NCI-H82 treated with DMSO at 0.1 percent for 48 hours (cell line): Measurements from ENCODE around the gene DAP3.
"Not testable (repeated sequence)": the region's sequence is repeated elsewhere in the genome, so short reads cannot be mapped to it uniquely, and the experiment has no call there.

Experiments
- DNase-seq: peaks from one replicate; lab custom pipeline; 2025; ENCODE audit not compliant: unreplicated experiment; lab: John Stamatoyannopoulos, UW

The DAP3 gene

DNA sequence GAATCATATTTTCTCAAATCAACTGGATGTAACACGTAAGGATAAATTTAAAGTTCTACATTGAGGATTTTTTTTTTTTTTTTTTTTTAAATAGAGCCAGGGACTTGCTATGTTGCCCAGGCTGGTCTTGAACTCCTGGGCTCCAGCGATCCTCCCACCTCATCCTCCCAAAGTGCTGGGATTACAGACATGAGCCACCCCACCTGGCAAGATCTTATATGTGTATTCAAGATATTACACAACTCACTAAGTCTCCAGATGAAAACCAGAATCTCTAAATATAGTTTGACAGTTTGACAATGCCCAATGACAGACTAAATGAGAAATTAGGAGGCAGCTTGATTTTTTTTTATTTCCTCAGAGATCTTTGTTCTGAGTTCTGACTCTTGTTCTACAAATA, 7.1 kb upstream of the DAP3 start:
- no peak for DNase-seq

DNA sequence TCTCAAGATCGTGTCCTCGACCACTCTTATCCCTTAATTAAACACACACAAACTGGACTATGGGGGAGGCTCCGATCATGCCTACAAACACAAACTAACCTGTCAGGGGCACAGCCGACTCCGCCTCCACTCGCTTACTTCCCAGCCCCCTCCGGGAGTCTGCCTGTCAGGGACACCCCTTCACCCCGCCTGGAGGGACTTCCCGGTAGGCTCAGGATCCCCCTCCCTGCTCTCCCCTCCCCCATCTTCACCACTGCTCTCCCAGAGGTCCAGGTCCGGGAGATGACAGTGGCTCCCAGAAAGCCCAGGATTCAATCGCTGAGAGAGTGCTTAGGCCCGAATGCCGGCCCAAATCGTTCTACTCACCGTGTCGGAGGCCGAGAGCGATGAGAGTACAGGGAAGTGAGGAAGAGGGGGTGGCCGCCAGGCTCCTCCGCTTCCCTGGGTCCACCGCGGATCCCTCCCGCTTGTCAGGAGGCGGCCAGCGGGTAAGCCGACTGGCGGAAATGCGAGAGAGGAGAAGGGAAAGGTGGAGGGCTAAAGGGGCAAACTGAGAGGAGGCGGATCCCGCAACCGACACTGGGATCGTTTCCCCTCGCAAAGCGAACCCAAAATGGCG, 1.1 kb upstream of the DAP3 start:
- not testable (repeated sequence) for DNase-seq

DNA sequence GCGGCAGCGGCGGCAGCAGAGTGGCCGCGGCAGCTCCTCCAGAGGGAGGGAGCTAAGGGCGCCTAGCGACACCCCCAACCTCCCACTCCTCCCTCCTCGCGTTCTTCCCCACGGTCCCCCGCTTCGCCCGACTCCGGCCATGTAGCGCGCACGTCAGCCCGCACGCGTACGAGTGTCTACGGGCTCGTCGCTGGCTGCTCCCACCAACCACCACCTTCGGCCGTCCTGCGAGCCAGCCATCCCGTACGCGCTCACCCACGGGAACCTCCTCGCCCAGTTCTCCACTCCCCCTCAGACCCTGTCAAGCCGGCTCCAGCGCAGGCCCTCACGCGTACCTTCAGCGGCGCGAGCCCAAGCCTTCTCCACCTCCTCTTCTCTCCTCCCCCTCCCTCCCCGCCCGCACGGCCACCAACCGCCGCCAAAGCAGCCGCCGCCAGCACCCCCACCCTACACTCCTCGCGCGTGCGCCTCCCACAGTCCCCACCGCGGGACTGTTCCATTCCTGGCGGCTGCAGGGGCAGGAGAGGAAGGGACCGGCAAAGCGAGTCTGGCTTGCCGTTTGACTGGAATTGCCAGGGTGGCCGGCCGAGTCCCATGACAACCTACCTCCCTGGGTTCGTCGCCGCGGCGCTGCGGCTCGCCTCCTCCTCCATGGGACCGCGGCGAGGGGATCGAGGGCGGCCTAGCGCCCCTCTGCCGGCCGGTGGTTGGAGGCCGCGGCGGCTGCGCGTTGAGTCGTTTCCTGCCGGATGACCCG, 389 bp upstream of the DAP3 start, which contains the start of gene YY1AP1:
Gene YY1AP1 (minus strand): TSS at position 451 of the 757 bp plus-strand sequence. CDS start 8,338 bp downstream, outside the sequence.
- DNase-seq: peak; percentile 72

DNA sequence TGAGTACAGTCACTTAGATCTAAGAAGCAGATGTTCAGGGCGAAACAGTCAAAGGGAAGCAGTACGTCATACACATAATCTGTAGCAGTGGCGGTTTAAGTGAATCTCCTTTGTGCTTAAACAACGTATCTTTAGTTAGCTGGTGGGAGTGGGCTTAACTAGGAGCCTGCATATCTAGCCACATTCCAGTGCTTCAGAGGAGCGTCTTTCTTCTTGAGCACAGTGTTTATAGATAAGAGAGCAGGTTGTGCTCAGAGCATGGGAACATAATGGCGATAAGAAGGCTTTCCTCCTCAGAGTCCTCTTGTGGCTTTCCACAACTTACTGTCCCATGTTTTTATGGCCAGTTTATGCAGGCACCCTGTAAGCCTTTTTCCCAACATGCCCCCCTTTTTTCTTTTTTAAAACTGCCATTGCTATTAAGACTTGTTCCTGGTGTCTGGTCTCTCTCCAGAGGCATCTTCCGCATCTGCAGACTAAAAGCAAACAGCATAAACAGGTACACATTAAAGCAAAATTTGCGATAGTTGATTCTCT, 3.2 kb downstream of the DAP3 start:
- peak; percentile 98 for DNase-seq

DNA sequence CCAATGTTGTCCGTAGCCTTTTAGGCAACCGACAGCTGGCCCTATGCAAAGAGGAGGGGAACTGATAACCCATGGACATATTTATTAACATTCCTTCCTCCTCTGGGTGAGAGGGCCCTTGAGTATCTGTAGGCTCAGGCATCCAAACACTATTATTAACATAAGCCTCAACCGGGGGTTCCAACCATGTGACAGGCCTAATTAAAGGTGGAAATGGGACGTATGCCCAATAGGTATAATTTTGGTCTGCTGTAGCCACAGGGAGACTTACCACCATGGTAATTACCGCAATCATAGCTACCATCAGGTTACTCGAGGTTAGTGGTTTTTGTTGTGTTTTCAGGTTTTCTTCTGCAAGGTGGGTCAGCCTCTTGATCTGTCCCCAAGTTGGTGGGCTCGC, 5.3 kb downstream of the DAP3 start:
- DNase-seq: no peak

DNA sequence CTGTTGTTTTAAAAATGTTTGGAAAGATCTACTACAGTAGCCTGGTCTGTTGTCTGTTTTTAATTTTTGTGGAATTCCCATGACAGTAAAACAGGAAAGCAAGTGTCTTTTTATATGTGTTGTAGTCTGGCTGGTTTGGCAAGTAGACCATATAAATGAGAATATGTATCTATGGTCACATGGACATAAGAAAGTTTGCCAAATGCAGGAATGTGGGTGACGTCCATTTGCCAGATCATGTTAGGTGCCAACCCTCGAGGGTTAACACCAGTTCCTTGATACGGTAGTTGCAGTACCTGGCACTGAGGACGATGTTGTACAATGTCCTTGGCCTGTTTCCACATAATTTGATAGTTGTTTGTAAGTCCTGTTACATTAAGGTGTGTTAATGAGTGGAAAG, 6.2 kb downstream of the DAP3 start:
- DNase-seq: no peak

DNA sequence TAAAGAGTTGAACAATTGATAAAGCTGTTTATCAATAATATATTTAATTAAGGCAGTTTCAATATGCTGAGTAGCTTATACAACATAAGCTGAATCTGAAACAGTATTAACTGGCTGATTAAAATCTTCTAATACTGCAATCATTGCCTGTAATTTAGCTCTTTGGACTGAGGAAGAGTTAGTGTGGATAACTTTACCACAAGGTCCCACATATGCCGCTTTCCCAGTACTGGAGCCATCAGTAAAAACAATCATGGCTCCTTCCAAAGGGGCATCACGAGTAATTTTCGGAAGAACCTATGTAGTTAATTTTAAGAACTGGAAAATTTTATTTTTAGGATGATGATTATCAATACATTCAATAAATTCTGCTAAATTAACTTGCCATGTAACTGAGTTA, 6.7 kb downstream of the DAP3 start:
- DNase-seq: no peak

DNA sequence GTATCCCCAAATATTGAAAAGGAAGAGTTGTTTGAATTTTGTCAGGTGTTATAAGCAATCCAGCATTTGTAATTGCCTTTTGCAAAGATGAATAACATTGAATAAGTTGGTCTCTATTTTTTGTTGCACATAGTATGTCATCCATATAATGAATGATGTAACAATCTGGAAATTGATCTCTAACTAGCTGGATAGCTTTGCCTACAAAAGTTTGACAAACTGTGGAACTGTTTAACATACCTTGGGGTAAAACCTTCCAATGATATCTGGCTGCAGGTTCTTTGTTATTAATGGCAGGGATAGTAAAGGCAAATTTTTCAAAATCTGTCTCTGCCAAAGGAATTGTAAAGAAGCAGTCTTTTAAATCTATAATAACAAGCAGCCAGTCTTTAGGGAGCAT, 7.6 kb downstream of the DAP3 start:
- DNase-seq: no peak

DNA sequence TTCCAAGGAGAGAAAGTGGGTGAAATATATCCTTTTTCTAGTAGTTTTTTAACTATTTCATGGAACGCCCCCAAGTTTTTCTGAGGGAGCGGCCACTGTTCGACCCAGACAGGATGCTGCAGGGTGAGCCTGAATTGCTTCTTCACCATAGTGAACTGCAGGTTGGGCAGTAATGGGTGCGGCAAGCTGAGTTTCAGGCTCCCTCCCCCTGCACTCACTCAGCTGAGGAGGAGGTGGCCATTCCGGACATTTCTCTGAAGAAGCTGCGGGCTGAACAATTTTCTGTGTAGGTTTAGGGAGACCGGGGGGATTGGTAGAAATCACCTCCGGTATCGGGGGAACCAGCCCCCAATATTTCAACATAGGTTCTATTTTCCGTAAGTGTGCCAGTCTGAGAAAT, 8.2 kb downstream of the DAP3 start:
- no peak for DNase-seq

DNA sequence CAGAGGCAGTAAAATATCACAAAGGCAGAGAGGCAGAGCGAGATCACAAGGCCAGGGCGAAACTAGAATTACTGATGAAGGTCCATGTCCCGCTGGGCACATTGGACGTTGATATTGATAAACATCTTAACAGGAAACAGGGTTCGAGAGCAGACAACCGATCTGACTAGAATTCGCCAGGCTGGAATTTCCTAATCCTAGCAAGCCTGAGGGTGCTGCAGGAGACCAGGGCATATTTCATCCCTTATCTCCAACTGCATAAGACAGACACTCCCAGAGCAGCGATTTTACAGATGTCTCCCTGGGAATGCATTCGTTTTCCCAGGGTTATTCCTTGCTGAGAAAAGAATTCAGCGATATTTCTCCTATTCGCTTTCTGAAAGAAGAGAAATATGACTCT, 8.7 kb downstream of the DAP3 start:
- DNase-seq: not testable (repeated sequence)

DNA sequence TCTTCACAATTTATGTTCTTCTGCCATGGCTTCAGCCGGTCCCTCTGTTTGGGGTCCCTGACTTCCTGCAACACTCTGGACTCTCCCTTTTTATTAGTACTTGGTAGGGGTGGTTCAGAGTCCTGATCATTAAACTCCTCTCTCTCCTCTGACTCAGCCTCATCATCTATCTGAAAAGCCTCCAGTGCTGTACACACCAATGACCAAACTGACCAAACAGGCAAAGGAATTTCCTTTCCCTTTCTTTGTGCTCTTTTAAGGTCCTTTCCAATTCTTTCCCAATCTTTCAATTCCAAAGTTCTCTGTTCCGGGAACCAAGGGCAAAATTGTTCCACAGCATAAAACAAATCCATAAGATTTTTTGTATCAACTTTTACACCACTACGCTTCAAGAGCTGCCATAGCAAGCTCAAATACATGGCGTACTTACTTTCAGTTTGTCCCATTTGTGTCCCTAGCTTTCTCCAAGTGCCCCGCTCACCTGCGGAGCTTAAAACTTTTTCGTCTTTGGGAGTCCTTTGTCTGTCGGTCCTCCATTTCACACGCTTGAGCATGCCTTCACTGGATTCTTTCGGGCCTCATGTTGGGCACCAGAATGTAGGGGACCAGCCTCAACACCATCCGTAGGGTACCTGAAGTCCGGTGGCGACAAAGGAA, 9.6 kb downstream of the DAP3 start:
- DNase-seq: peak; percentile 27

DNA sequence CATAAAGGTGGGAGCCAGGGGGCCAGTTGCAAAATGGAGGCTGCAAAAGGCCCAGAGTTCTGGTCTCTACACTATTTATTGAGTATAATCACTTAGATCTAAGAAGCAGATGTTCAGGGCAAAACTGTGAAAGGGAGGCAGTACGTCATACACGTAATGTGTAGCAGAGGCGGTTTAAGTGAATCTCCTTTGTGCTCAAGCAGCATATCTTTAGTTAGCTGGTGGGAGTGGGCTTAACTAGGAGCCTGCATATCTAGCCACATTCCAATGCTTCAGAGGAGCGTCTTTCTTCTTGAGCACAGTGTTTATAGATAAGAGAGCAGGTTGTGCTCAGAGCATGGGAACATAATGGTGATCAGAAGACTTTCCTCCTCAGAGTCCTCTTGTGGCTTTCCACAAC, 10.2 kb downstream of the DAP3 start:
- peak; percentile 54 for DNase-seq

DNA sequence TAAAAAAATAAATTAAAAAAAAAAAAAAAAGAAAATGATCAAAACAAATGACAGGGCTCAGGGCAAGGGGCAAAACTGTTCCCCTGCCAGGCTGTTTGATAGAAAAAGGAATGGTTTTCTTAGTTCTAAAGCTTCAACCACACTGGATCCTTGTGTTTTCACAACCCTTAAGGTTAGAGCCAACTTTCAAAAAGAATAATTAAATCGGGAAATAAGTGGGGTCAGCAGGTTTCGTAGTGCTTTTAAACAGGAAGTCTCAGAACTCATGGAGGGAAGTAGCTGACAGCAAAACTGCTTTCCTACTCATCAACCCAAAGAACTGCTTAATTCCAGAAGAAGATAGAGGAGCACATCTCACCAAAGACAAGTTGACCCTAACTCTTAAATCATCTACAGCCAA, 12.8 kb downstream of the DAP3 start:
- not testable (repeated sequence) for DNase-seq

DNA sequence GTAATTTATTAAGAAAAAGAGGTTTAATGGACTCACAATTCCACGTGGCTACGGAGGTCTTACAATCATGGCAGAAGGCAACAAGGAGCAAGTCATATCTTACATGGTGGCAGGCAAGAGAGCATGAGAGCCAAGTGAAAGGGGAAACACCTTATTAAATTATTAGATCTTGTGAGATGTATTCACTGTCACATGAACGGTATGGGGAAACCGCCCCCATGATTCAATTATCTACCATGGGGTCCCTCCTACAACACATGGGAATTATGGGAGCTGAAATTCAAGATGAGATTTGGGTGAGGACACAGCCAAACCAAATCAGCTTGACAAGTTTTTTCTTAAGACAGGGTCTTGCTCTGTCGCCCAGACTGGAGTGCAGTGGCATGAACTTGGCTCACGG, 14.3 kb downstream of the DAP3 start:
- no peak for DNase-seq

DNA sequence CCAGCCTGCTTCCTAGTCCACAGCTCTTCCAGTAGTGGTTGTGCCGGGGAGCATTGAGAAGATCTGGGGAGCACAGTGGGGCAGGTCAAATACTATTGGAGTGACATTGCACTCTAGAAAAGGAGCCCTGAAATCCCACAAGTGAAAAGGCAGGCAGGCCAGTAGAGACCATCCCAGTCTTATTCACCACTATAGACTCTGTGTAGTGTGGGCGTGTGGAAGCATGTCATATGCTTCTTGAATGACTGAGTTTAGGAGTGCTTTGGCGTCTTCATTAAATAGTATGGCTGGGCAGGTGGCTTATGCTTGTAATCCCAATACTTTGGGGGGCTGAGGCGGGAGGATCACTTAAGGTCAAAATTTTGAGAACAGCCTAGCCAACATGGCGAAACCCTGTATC, 15.5 kb downstream of the DAP3 start:
- DNase-seq: not testable (repeated sequence)

DNA sequence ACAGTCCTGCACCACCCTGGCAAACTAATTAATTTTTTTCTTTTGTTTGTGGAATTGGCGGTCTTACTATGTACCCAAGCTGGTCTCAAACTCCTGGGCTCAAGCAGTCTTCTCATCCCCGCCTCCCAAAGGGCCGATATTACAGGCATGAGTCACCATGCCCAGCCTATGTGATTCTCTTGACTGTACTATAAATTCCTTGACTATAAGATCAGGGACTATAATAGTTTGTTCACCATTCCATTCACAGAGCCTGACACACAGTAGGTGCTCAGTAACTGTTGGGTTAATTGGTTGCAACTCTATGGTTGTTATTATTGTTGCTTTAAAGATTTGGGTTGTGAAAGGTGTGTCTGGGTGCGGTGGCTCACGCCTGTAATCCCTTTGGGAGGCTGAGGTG, 17.2 kb downstream of the DAP3 start:
- no peak for DNase-seq

DNA sequence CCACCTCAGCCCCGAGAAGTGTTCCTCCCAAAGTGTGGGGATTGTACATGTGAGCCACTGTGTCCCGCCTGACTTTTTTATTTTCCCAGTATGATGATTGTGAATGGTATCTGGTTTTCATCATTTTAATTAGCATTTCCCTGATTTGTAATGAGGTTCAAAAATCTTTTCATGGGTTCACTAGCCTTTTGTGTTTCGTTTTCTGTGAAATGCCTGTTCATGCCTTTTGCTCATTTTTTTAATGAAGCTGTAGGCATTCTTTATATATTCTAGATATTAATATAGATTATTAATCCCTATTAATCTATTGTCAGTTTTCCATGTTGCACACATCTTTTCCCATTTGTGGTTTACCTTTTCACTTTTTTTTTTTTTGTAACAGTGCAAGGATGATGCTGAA, 20.5 kb downstream of the DAP3 start:
- no peak for DNase-seq

DNA sequence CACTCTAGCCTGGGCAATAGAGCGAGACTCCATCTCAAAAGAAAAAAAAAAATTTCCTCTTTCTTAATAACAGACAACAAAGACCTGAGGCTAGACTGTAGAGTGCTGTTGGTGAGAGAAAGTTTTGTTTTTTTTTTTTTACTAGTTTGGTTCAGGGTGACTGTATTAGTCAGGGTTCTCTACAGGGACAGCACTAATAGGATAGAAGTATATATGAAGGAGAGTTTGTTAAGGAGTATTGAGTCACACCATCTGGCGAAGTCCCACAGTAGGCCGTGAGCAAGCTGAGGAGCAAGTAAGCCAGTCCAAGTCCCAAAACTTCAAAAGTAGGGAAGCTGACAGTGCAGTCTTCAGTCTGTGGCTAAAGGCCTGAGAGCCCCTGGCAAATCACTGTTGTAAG, 22.6 kb downstream of the DAP3 start:
- DNase-seq: peak; percentile 61

DNA sequence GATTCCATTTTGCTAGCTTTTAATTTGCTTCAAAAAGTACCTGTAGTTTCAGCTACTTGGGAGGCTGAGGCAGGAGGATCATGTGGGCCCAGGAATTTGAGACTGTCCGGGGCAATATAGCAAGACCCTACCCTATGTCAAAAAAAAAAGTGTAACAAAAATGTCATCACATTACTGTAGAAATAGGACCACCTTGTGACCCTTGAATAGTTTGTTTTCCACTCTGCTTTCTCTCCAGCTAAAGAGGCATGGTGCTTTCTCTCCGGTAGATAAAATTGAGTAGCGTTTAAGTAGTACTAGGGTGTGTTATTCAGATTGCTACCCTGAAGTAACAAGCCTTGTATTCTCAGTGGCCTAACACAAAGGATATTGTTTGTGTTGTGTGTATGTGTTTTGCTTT, 23.7 kb downstream of the DAP3 start:
- not testable (repeated sequence) for DNase-seq

DNA sequence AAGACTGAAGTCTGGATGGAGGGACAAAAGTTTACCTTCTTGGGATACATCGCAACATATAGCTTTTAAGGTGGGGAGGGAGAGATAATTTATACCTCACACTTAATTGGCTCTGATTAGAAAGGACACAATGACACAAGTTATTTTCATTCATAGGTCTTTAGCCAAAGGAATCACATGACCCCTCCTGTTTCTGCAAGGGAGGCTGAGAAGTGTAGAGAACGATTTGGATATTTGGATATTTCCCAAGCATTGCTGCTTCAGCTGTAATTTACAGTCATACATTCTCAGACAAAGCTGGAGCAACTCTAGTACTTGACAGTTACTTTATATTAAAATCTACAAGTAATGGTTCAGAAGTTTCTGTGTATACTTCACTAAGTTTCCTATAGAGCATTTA, 24.2 kb downstream of the DAP3 start:
- no peak for DNase-seq

DNA sequence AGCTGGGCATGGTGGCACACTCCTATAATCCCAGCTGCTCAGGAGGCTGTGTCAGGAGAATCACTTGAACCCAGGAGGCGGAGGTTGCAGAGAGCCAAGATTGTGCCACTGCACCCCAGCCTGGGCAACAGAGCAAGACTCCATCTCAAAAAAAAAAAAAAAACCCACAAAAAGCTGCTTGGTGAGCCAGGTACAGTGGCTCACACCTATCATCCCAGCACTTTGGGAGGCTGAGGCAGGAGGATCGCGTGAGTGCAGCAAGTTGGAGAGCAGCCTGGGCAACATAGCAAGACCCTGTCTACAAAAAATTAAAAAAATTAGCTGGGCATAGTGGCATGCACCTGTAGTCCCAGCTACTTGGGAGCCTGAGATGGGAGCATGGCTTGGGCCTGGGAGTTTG, 26.2 kb downstream of the DAP3 start:
- not testable (repeated sequence) for DNase-seq

DNA sequence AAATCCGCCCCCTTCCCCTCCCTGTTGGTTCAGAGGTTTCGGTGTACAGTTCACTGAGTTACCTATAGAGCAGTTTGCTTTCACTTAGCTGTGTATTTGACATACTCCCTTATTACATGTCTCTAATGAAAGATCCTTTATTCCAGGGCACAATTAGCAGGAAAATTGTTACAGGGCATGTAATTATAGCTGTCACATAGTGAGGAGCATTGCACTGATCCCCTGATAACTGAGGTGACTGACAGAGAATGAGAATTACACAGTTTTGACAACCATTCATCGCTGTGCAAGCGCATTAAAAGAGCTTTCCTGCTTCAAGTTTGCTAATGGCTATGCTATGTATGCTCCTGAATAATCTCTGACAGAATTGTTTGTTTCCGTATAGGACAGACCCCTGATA, 26.9 kb downstream of the DAP3 start:
- no peak for DNase-seq
